SU-DHL-6 (cell line): ENCODE measurements around the gene FAM163B.

ENCODE experiments used
- H2AFZ ChIP-seq: fragments of 200-600 bp; sonication (generic); 2 replicates; pipeline ENCODE4 v1.6.1; 2014; ENCODE audit warnings: low read depth, mild to moderate bottlenecking, moderate library complexity, mixed read lengths, antibody characterized with exemption, low read length; ENCODE audit not compliant: severe bottlenecking
- H3F3A ChIP-seq: fragments of 200-600 bp; shearing (Covaris generic); 2 replicates; pipeline ENCODE4 v1.6.0; 2016; ENCODE audit warnings: antibody characterized with exemption, mild to moderate bottlenecking; ENCODE audit not compliant: insufficient read depth
- H3K27ac ChIP-seq: fragments of 200-600 bp; sonication (generic); 2 replicates; pipeline ENCODE4 v1.5.1; 2016; ENCODE audit warnings: low read depth, mild to moderate bottlenecking, low read length, moderate library complexity, mixed read lengths
- H3K27me3 ChIP-seq: fragments of 200-600 bp; sonication (generic), shearing (Covaris generic); 2 replicates; pipeline ENCODE4 v1.6.0; 2014; ENCODE audit warnings: mild to moderate bottlenecking, low read length
- H3K36me3 ChIP-seq: fragments of 200-600 bp; sonication (generic); 2 replicates; pipeline ENCODE4 v1.6.1; 2014; ENCODE audit warnings: mild to moderate bottlenecking, low read length, mixed read lengths
- H3K4me2 ChIP-seq: fragments of 300-600, 200-600 bp; shearing (Covaris generic), sonication (generic); 2 replicates; pipeline ENCODE4 v1.6.0; 2014; ENCODE audit warnings: low read length, low read depth, mild to moderate bottlenecking; ENCODE audit not compliant: poor library complexity, severe bottlenecking
- H3K4me3 ChIP-seq: fragments of 200-600 bp; sonication (generic); 2 replicates; pipeline ENCODE4 v1.5.1; 2014; ENCODE audit warnings: antibody characterized with exemption, low read length, mild to moderate bottlenecking, mixed read lengths; ENCODE audit not compliant: insufficient read depth, poor library complexity, severe bottlenecking
- H3K79me2 ChIP-seq: fragments of 200-600 bp; sonication (generic); 2 replicates; pipeline ENCODE4 v1.6.1; 2014; ENCODE audit warnings: mild to moderate bottlenecking, low read length, moderate library complexity; ENCODE audit not compliant: insufficient read depth
- H3K9ac ChIP-seq: fragments of 200-600 bp; sonication (generic); 2 replicates; pipeline ENCODE4 v1.7.0; 2014; ENCODE audit warnings: mild to moderate bottlenecking, low read length
- H3K9me2 ChIP-seq: fragments of 200-600 bp; sonication (generic); replicated peaks from 2 replicates; pipeline ENCODE4 v1.6.1; 2014; ENCODE audit warnings: low read length; ENCODE audit not compliant: insufficient read depth
- H3K9me3 ChIP-seq: fragments of 200-600 bp; sonication (generic); 2 replicates; pipeline ENCODE4 v1.6.1; 2014; ENCODE audit warnings: low read length, mixed read lengths; ENCODE audit not compliant: insufficient read depth
- H4K20me1 ChIP-seq: fragments of 200-600 bp; sonication (generic); 2 replicates; pipeline ENCODE4 v1.6.1; 2014; ENCODE audit warnings: low read depth, mild to moderate bottlenecking, antibody characterized with exemption, low read length, moderate library complexity, mixed read lengths
- CTCF ChIP-seq: fragments of 200-600 bp; sonication (generic); IDR thresholded peaks from one replicate; pipeline ENCODE4 v1.5.1; 2017; ENCODE audit warnings: antibody characterized with exemption, mild to moderate bottlenecking, low read length, moderate library complexity; ENCODE audit not compliant: insufficient read depth, poor library complexity, severe bottlenecking
- EZH2phosphoT487 ChIP-seq: fragments of 200-600 bp; sonication (generic), shearing (Covaris generic); conservative IDR thresholded peaks from 2 replicates; pipeline ENCODE4 v1.6.1; 2018; ENCODE audit warnings: mild to moderate bottlenecking, antibody characterized with exemption, low read length, moderate library complexity, mixed read lengths

Gene FAM163B

GRCh38 chr9:133560311-133560710 is 48.9 kb downstream of the FAM163B start:
- Histone ChIP-seq H3K9ac (no peak overlapping the region), H4K20me1 (no peaks in the 10 kb centered on the region), H3K4me3 (no peak overlapping the region), H3F3A (no peaks in the 10 kb centered on the region), H3K9me2 (no peaks in the 10 kb centered on the region), H3K36me3 (no peaks in the 10 kb centered on the region), H3K9me3 (no peaks in the 10 kb centered on the region), H2AFZ (no peak overlapping the region), H3K79me2 (no peaks in the 10 kb centered on the region), H3K4me2 (no peak overlapping the region), H3K27me3 (no peaks in the 10 kb centered on the region), H3K27ac (no peak overlapping the region)
- TF ChIP-seq EZH2phosphoT487: no peak
- TF ChIP-seq CTCF: no peak

GRCh38 chr9:133558191-133559126 is 50.7 kb downstream of the FAM163B start:
- Histone ChIP-seq H3F3A (no peaks in the 10 kb centered on the region), H3K9me3 (no peaks in the 10 kb centered on the region), H3K36me3 (no peaks in the 10 kb centered on the region), H3K9me2 (no peaks in the 10 kb centered on the region), H2AFZ (no peak overlapping the region), H3K4me3 (no peak overlapping the region), H3K9ac (no peak overlapping the region), H3K79me2 (no peaks in the 10 kb centered on the region), H4K20me1 (no peaks in the 10 kb centered on the region), H3K27ac (no peak overlapping the region), H3K27me3 (no peaks in the 10 kb centered on the region), H3K4me2 (no peak overlapping the region)
- TF ChIP-seq CTCF (no peak), EZH2phosphoT487 (no peak)

GRCh38 chr9:133557581-133557980 is 51.6 kb downstream of the FAM163B start:
- Histone ChIP-seq H3K79me2 (no peaks in the 10 kb centered on the region), H2AFZ (no peak overlapping the region), H3K36me3 (no peaks in the 10 kb centered on the region), H3K4me2 (no peak overlapping the region), H3K27me3 (no peaks in the 10 kb centered on the region), H3K9ac (no peak overlapping the region), H4K20me1 (no peaks in the 10 kb centered on the region), H3K9me3 (no peaks in the 10 kb centered on the region), H3K4me3 (no peak overlapping the region), H3F3A (no peaks in the 10 kb centered on the region), H3K9me2 (no peaks in the 10 kb centered on the region), H3K27ac (no peak overlapping the region)
- TF ChIP-seq CTCF (no peak), EZH2phosphoT487 (no peak)
